Dedifferentiated amniotic fluid mesenchymal stem cell (primary cell): ENCODE results near the gene GAPVD1.
"Not testable (repeated sequence)": the region's sequence is repeated elsewhere in the genome, so short reads cannot be mapped to it uniquely, and the experiment has no call there.

ENCODE experiments used
- DNase-seq: peaks from one replicate; pipeline ENCODE4 v3.0.0-alpha.2; 2016; ENCODE audit errors: extremely low spot score

The GAPVD1 gene

DNA sequence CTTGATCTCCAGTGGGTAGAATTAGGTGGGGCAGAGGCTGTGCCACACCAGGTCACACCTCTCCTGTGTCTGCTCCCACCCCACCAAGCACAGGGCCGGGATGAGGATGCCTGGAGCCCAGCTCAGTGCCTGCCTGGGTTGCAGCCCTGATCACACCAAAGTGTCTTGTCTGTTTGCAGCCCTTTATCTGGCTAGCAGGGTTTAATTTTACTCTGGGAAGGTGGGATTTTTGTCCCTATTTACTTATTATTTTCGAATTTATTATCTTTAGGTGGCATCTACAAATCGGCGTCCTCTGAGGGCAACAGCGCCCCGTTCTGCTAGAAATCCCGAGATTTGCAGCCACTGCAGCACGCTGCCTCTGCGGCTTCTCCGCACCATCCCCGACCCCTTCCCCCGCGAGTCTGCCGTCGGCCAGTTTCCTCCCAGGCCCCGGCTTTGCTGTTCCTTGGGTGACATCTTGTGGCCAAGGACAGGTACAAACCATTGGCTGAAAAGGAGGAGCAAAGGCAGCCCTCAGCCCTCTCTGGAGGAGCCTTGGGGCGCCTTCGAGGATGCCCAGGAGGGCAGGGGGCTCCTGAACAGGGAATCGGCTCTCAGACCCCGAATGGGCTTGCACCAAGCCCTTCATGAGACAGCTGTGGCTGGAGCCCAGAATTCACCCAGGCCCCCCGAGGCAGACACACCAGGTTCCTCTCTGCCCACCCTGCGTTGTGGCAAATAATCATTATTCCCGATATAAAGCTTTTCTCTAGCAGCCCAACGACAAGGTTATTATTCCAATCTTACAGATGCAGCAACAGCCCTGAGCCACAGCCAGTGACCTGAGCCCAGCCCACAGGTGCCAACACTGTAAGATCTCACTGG, 113.0 kb downstream of the GAPVD1 start:
- peak; percentile 75 for DNase-seq

DNA sequence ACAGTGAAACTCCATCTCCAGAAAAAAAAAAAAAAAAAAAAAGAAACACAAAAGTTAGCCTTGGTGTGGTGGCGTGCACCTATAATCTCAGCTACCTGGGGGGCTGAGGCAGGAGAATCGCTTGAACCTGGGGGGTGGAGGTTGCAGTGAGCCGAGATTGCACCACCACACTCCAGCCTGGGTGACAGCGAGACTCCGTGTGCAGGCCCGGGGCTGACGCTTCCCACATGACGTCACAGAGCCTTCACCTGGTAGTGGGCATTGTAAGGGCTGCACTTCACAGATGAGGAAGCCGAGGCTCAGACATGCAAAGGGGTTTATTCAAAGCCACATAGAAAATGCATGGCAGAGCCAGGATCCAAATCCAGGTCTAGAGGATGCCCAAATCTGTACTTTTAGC, 114.2 kb downstream of the GAPVD1 start:
- no peak for DNase-seq

DNA sequence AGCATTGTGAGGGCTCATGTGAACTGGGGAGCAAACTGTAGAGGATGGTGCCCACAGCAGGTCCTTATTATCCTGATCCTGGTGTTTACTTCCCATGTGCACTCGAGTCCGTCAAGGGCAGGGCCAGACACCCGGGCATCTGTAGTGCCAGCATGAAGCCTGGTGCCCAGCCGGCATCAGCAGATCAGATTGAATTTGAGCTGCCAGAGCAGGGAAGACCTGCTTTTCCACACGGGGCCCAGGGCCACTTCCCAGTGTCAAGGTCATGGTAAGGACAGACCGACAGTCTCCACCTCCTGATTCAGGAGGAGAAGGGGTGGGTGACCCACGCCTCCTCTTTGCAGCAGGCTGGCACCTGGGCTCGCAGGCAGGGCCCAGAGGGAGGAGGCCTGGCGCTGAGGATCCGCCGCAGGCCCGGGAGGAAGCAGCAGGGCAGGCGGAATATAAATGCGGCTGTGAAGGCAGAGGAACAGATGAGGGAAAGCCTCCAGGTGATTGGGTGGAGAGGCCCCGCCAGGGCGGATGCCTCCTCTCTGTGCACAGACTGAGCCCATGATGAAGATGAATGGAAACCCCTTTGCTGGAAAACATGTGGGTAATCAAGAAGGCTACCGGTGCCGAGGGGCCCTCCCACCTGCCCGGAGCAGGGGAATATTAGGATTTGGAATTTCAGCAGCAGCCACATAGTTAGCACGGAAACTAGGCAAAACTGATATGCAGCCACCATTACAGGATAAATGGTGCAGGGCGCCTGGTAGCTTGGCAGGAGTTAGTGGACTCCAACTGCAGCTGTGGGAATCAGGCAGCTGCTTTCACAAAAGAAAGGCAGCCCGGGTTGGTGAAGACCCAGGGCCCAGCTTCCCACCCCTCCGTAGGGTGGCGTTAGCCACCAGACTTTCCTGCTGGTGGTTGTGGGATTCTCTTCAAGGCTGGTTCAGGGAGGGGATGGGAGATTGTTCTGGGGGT, 114.9 kb downstream of the GAPVD1 start:
- DNase-seq: no peak

DNA sequence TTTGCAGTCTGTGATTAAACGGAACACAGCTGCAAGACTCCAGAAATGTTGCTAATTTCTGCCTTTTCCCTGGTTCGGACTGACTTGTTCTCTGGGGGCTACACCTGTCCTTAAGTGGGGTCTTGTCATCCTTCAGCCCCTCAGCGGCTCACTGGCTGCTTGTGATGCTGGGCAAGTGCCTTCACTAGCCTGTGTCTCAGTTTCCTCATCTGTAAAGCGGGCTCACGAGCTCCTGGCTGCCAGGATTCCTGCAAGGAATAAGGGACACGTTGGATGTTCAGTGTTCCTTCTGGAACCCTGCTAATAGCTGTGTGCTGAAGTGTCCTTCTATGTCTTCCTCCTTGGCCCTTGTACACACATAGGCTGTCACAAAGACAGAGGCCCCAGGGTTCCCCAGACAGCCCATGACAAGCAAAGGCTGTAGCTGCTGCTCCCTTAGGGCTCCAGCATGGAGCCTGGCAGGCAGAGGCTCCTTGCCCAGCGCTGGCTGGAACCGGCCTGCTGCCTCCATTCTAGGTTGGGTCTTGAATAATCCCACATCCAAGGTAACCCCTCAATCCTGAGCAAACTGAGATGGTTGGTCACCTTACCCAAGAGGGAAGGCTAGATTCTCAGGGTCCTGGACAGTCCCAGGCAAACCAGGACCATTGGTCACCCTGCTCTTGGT, 116.1 kb downstream of the GAPVD1 start:
- DNase-seq: no peak

DNA sequence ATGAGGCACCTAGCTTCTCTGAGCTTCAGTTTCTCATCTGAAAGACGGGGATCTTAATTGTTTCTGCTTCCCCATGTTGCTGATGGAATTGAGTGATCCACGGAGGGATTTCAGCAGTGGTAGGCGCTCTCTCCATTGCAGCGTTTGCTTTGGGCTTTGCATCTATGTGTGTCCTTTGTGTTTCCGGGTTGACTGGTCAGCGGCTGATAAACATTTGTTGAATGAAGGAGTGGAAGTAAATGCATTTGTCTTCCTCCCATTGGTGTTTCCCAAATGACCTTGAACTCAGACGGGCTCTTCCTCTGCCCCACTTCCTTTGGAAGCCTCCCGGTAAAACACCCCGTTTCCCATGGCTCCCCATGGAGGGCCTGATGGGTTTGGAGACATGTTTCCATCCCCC, 117.2 kb downstream of the GAPVD1 start:
- DNase-seq: no peak

DNA sequence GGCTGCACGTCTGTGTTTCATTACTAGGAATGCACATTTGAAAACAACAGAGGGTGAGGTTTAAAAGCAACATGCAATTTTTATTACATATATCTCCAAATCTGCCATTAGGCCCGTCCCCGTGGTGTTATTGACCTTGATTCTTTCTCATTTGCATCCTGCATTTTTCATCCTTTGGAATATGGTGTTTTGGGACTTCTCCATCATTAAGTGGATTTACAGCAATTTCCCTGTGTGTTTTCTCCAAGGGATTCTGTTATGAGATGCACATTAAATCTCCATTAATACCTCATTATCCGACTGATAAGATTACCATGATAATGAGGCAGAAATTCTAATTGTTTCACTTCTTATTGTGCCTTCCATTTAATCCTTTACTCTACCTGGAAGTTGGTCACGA, 117.6 kb downstream of the GAPVD1 start:
- DNase-seq: no peak

DNA sequence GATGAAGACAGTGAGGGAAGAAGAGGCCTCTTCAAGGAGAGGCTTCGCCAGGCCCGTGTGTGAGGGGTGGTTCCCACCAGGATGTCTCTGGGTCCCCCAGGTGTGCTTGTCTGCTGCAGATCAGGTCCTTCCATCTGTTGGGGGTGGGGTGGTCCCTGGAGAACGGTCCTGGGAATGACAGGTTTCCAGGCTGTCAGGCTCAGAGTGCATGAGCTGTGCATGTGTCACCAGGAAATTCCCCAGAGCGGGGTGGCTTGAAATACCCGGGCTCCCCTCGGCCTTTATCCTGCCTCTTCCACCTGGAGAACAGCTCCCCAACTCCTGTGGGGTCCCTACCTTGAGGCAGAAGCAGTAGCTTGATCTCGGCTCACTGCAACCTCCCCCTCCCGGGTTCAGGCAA, 118.8 kb downstream of the GAPVD1 start:
- DNase-seq: no peak

DNA sequence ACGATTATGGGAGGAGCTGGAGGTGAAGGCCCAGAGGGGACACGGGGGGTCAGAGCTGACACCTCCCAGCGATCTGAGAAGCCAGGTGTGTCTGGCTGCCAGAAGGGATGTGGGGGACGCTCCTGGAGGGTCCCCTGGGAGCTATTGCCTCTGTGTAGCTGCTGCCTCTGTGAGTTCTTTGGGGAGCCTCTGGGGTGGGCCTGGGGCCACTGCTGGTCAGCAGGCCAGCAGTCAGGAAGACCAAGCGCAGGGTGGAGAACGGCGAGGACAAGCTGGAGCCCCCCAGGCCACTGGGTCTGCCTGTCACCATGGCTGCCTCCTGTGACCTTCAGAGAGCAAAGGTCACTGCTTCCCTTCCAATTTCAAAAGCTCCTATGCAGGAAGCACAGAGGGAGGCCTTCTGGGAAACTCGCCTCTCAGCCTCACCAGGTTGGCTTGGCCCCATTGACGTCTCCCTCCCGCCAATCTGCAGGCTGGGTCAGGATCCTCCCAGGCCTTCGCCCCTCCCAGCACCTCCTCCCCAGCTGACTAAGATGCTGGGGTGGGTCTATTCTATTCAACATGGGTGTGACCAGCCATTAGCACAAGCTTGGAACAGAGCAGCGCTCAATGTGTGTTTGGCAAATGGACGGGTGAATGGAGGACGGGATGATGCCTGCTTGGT, 126.4 kb downstream of the GAPVD1 start:
- no peak for DNase-seq

DNA sequence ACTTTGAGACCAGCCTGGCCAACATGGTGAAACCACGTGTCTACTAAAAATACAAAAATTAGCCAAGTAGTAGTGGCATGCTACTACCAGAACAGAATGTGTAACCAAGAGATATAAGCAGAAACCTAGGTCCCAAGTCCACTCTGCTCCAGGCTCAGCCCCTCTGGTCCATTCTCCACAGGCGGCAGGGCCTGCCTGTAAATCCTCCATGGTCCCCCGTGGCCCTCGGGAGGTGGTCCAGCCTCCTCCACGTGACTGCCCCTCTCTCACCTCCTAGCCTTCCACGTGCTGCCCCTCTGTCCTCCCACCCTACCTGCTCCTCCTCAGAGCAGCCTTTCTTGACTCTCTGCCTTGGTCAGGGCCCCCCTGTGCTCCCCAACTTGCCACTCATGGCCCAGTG, 127.4 kb downstream of the GAPVD1 start:
- DNase-seq: no peak

DNA sequence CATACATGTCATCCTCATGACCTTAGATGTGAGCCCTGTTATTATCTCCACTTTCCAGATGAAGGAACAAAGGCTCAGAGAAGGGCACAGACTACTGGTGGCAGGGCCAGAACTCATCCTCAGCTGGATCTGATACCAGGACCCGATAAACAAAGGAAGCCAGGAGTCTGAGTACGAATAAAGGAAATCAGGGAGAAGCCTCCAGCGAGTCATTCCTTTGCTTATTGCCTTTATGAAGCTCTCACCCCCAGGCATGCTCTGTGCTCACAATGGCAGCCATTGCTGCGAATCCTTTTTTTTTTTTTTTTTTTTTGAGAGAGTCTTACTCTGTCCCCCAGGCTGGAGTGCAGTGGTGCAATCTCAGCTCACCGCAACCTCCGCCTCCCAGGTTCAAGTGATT, 130.1 kb downstream of the GAPVD1 start:
- no peak for DNase-seq

DNA sequence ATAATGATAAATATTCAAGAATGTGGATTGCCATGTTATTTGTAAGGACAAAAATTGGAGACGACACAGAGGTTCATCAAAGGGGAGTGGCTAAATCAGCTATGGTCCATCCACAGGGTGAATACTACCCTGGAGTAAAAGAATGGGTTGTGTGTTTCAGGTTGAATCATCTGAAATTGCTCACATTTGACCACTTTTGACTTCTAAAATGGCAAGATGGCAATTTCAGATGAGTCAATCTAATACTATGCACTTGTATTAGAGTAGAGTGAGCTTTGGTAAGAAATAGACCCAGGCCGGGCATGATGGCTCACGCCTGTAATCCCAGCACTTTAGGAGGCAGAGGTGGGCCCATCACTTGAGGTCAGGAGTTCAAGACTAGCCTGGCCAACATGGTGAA, 131.8 kb downstream of the GAPVD1 start:
- DNase-seq: no peak

DNA sequence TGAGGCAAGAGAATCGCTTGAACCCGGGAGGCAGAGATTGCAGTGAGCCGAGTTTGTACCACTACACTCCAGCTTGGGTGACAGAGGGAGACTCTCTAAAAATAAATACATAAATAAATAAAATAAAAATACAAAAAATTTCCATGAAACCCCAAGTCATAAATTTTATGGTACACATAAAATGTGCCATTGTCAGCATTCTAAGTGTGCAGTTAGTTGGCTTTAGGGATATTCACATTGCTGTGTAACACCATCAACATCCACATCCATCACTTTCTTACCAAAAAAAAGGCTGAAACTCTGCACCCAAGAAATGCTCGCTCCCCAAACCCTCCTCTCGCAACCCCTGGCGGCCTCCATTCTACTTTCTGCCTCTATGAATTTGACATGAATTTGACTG, 135.2 kb downstream of the GAPVD1 start:
- DNase-seq: no peak

DNA sequence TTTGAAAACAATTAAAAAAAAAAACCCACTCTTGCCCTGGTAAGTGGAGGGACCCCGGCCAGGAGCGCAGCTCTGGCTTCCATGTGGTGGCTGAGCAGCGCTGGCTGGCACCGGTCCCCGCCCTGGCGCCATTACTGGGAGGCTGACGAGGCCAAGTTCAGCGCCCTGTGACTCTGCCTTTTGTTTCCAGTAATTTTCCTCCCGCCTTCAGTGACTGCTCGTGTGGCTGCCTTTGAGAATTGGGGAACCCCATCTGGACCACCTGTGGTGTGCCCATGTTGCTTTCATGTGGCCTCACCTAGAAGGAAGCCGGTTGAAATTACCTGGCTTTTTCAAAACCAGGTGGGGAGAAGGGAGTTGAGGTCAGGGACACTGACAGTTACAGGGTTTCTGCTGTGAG, 136.1 kb downstream of the GAPVD1 start:
- DNase-seq: no peak

DNA sequence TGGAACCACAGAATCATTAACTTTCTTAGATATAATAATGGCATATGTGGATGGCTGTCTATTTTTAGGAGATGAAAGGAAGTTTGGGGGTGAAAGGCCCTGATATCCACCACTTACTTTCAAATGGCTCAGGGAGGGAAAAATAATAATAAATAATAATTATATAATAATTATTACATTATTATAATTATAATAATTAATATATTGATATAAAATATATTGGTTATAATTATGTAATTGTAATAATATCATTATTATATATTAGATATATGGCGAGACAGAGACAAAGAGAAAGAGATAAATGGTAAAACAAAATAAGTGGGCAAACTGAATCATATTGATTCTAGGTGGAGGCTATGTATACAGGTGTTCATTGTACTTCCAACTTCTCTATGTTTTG, 136.6 kb downstream of the GAPVD1 start:
- no peak for DNase-seq

DNA sequence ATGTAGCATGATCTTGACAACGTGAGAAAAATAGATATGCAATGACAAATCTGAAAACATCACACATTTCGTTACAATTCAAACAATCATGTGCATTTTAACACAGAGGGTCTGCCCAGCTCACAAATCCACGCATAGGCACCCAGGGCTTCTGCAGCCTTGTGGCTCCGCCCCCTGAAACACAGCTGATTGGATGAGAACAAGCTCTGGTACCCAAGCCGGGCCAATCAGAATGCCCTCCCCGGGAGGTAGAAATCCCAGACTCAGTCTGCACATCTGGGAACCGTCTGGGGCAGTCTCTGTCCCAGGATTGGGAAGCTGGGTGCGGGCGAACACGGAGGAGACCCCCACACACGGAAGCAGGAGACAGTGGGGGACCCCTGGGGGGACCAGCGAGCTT, 137.5 kb downstream of the GAPVD1 start:
- DNase-seq: no peak

DNA sequence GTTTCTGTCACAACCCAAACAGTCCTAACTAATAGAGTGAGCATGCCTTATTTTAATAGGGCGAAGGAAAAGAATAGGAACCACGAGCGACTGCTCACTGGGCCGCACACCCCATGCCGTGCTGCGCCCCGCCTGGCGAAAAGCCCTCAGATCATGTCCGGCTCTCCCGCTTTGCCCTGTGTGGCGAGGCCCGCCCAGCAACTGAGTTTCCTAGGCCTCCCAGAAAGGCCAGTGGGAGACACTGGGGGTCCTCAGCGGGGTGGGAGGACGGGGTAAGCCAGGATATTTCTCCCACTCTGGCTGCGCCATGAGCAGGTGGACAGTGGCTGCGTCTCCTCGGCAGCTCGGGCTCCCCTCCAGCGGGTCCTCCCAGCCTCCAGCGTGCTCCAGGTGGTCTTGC, 138.0 kb downstream of the GAPVD1 start:
- no peak for DNase-seq

DNA sequence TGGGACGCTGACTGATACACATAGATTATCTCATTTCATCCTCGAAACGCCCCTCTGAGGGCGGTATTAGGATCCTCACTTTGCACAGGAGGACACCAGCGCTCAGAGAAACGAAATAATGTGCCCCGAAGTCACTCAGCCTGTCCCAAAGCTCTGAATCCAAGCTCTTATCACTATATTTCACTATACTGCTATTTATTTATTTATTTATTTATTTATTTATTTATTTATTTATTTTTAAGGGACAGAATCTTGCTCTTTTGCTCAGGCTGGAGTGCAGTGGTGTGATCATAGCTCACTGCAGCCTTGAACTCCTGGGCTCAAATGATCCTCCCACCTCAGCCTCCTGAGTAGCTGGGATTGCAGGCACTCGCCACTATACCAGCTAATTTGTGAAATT, 138.6 kb downstream of the GAPVD1 start:
- not testable (repeated sequence) for DNase-seq

DNA sequence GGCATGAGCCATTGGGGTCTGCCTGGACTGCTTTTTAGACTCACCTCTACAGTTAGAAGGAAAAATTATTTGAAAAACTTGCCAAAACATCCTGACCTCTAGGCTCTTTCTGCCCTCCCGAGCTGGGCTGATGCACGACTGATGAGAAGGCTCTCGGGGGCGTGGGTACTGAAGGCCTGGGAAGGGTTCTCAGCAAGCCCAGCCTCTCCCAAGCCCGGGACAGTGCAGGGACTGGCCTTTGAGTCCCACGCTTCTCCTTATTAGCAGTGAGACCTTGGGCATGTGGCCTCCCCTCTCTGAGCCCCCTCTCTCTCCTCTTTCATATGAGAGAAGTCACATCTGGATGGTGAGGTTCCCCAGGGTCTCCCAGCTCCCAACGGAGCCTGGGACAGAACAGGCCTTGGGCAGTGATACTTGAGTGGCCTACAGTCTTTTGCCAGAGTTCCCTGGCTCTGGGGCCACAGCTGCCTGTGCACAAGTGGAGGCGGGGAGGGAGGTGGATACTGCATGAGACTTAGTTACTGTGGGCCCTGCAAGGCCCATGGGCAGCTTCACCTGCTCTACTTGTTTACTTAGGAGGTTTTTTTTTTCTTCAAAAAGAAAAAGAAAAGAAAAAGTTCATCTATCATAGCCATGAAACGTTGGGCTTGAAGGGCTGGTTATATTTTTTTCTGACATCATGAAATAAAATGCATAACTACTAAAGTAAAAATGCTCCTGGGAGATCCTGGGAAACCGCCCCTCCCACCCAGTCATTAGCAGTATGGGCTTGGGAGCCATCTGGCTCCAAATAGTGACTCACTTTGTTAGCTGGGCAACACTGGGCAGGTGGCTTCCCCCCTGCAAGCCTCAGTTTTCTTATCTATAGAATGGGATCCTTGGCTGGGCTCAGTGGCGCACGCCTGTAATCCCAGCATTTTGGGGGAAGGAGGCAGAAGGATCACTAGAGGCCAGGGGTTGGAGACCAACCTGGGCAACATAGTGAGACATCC, 139.4 kb downstream of the GAPVD1 start:
- no peak for DNase-seq

DNA sequence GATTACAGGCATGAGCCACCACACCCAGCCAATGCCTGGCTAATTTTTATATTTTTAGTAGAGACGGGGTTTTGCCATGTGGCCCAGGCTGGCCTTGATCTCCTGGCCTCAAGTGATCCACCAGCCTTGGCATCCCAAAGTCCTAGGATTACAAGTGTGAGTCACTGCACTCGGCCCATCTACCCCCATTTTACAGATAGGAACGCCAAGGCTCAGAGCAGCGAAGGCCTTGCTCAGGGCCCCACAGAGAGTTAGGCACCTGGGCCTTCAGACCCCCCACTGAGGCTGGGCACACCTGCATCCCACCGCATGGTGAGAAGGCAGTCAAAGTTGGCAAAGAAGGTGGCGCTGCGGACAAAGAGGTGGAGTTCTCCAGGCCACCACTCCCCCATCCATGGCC, 143.1 kb downstream of the GAPVD1 start:
- DNase-seq: no peak
